ENCODE results near the gene YPEL3.

The YPEL3 gene

GRCh38 chr16:30096105-30096861, at the start of gene YPEL3:
Gene YPEL3, minus strand, starts transcription at chr16:30096213. Its CDS starts 731 bp downstream, at chr16:30095482.
- CTCF ChIA-PET, result interaction anchor here (1.0 kb wide), 1 partner anchor 16 kb away, joined by 4 read pairs; no protein-coding TSS in a partner anchor
- TF ChIP-seq CTCF (IDR thresholded peaks at IDR 0.05; ENCODE audit: insufficient read depth, low read length, missing control alignments), result no peak
- POLR2A ChIA-PET, result no interaction called here
- DNase-seq (ENCODE audit: low read depth, low spot score), result peak; percentile 21
- H3K4me3 ChIP-seq (ENCODE audit: low read depth, low read length), result peak within 1 kb of the TSS; percentile 69

GRCh38 chr16:30145657-30146056, 49.6 kb upstream of the YPEL3 start:
- ChIA-PET CTCF (interaction anchor here (0.6 to 1.5 kb wide), 2 partner anchors 11 to 14 kb away, joined by 3 read pairs; no protein-coding TSS in a partner anchor), POLR2A (no interaction called here)
- DNase-seq (ENCODE audit: low read depth, low spot score), result no peak
- no peak for TF ChIP-seq CTCF (IDR thresholded peaks at IDR 0.05; ENCODE audit: insufficient read depth, low read length, missing control alignments)
- no peak overlapping the region for H3K4me3 ChIP-seq (ENCODE audit: low read depth, low read length)

- CTCF ChIA-PET, result interaction anchor here (1.5 kb wide), 1 partner anchor 15 kb away, joined by 3 read pairs; no protein-coding TSS in a partner anchor
- DNase-seq (ENCODE audit: low read depth, low spot score), result no peak
Measured at GRCh38 chr16:30144917-30145316, 48.9 kb upstream of the YPEL3 start.

GRCh38 chr16:30144017-30144416, 48.0 kb upstream of the YPEL3 start:
- ChIA-PET POLR2A (no interaction called here), CTCF (no interaction called here)
- DNase-seq (ENCODE audit: low read depth, low spot score), result no peak
- no peak overlapping the region for H3K4me3 ChIP-seq (ENCODE audit: low read depth, low read length)
- no peak for TF ChIP-seq CTCF (IDR thresholded peaks at IDR 0.05; ENCODE audit: insufficient read depth, low read length, missing control alignments)

More at GRCh38 chr16:30144917-30145316, 48.9 kb upstream of the YPEL3 start:
- no peak overlapping the region for H3K4me3 ChIP-seq (ENCODE audit: low read depth, low read length)
- TF ChIP-seq CTCF (IDR thresholded peaks at IDR 0.05; ENCODE audit: insufficient read depth, low read length, missing control alignments), result no peak
- POLR2A ChIA-PET, result no interaction called here

- CTCF ChIA-PET, result no interaction called here
- no peak for DNase-seq (ENCODE audit: low read depth, low spot score)
- POLR2A ChIA-PET, result no interaction called here
- TF ChIP-seq CTCF (IDR thresholded peaks at IDR 0.05; ENCODE audit: insufficient read depth, low read length, missing control alignments), result no peak
- H3K4me3 ChIP-seq (ENCODE audit: low read depth, low read length), result no peak overlapping the region
Measured at GRCh38 chr16:30143347-30143702, 47.3 kb upstream of the YPEL3 start.

- TF ChIP-seq CTCF (IDR thresholded peaks at IDR 0.05; ENCODE audit: insufficient read depth, low read length, missing control alignments), result no peak
- ChIA-PET CTCF (no interaction called here), POLR2A (no interaction called here)
- no peak for DNase-seq (ENCODE audit: low read depth, low spot score)
- H3K4me3 ChIP-seq (ENCODE audit: low read depth, low read length), result no peak overlapping the region
Measured at GRCh38 chr16:30142672-30143346, 46.8 kb upstream of the YPEL3 start.
